ENCODE measurements around the gene AMN1. TPM values are rescaled to one million over a fixed set of nuclear protein-coding genes. Genes with fewer than 3 reads are reported as not detected.

AMN1 gene
- total RNA-seq, 1 experiment from 2014 or later, result 12.1 TPM

DNA sequence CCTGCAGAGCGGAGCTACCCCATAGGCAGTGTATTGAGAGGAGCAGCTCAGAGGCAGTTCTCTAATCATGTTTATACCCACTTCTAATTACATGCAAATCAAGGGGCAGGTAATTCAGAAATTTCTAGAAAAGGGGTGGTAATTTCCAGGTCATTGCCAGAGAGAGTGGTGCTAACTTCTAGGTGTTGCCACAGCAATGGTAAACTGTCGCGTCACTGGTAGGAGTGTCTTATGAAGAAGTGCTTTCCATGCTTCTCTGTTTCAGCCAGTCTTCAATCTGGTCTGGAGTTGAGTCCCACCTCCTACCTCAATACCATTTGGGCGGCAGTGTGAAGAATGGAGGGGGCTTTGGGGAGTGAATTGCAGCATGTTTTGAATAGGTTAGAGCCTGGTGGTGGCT, 8.5 kb upstream of the AMN1 start:
- ATAC-seq (no peak), DNase-seq (ENCODE audit: low spot score) (no peak)
- Mint-ChIP-seq H3K27ac (no peak overlapping the region), H3K4me1 (peaks cover 23% of the 10 kb centered on the region), H3K27me3 (ENCODE audit: low read depth) (0 out of 2 replicates have a peak, but pooled peaks cover 3% of the 10 kb centered on the region), H3K4me3 (no peak overlapping the region), H3K36me3 (no peaks in the 10 kb centered on the region), H3K9me3 (no peaks in the 10 kb centered on the region)
- ChIA-PET CTCF (interaction anchor here (0.6 kb wide), 1 partner anchor 1017 kb away, joined by 4 read pairs; no protein-coding TSS in a partner anchor), POLR2A (no interaction called here)
- no peak for TF ChIP-seq ZNF138 (CRISPR knock-in tag; conservative IDR thresholded peaks at IDR 0.05)
- TF ChIP-seq, protein P1, sequence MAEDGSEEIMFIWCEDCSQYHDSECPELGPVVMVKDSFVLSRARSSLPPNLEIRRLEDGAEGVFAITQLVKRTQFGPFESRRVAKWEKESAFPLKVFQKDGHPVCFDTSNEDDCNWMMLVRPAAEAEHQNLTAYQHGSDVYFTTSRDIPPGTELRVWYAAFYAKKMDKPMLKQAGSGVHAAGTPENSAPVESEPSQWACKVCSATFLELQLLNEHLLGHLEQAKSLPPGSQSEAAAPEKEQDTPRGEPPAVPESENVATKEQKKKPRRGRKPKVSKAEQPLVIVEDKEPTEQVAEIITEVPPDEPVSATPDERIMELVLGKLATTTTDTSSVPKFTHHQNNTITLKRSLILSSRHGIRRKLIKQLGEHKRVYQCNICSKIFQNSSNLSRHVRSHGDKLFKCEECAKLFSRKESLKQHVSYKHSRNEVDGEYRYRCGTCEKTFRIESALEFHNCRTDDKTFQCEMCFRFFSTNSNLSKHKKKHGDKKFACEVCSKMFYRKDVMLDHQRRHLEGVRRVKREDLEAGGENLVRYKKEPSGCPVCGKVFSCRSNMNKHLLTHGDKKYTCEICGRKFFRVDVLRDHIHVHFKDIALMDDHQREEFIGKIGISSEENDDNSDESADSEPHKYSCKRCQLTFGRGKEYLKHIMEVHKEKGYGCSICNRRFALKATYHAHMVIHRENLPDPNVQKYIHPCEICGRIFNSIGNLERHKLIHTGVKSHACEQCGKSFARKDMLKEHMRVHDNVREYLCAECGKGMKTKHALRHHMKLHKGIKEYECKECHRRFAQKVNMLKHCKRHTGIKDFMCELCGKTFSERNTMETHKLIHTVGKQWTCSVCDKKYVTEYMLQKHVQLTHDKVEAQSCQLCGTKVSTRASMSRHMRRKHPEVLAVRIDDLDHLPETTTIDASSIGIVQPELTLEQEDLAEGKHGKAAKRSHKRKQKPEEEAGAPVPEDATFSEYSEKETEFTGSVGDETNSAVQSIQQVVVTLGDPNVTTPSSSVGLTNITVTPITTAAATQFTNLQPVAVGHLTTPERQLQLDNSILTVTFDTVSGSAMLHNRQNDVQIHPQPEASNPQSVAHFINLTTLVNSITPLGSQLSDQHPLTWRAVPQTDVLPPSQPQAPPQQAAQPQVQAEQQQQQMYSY (CRISPR knock-in tag; IDR thresholded peaks at IDR 0.05), result no peak

DNA sequence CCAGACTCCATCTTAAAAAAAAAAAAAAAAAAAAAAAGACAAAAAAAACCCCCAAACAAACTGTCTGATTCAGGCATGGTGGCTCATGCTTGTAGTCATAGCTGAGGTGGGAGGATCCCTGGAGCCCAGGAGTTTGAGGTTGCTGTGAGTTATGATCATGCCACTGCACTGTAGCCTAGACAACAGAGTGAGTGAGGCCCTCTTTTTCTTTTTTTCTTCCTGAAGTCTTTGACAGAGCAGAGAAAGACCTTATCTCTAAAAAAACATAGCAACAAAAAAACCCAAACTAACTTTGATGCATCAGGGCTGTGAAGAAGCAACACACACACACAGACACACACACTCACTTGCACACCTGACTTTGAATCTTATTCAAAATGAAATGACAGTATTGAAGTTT, 7.7 kb upstream of the AMN1 start:
- H3K27ac Mint-ChIP-seq, result no peak overlapping the region
- H3K4me3 Mint-ChIP-seq, result no peak overlapping the region
- DNase-seq (ENCODE audit: low spot score), result no peak
- H3K36me3 Mint-ChIP-seq, result no peaks in the 10 kb centered on the region
- ATAC-seq, result no peak
- POLR2A ChIA-PET, result no interaction called here
- CTCF ChIA-PET, result interaction anchor here (0.6 kb wide), 1 partner anchor 1018 kb away, joined by 4 read pairs; no protein-coding TSS in a partner anchor
- H3K4me1 Mint-ChIP-seq, result peaks cover 31% of the 10 kb centered on the region
- H3K27me3 Mint-ChIP-seq (ENCODE audit: low read depth), result peaks cover 7% of the 10 kb centered on the region
- H3K9me3 Mint-ChIP-seq, result no peaks in the 10 kb centered on the region
- TF ChIP-seq GRHL2 (CRISPR knock-in tag; IDR thresholded peaks at IDR 0.05; ENCODE audit: insufficient replicate concordance, severe bottlenecking), result no peak
- no peak for TF ChIP-seq RELA (CRISPR knock-in tag; IDR thresholded peaks at IDR 0.05; ENCODE audit: borderline replicate concordance)
- no peak for TF ChIP-seq NR1H2 (CRISPR knock-in tag; IDR thresholded peaks at IDR 0.05)
- no peak for TF ChIP-seq TEAD4 (CRISPR knock-in tag; IDR thresholded peaks at IDR 0.05)
- no peak for TF ChIP-seq RORB (CRISPR knock-in tag; IDR thresholded peaks at IDR 0.05)
- TF ChIP-seq FOXP1 (CRISPR knock-in tag; IDR thresholded peaks at IDR 0.05; ENCODE audit: borderline replicate concordance), result no peak
- TF ChIP-seq TP53 (CRISPR knock-in tag; IDR thresholded peaks at IDR 0.05), result no peak
- no peak for TF ChIP-seq PRRX2 (CRISPR knock-in tag; IDR thresholded peaks at IDR 0.05)
- TF ChIP-seq SOX15 (CRISPR knock-in tag; IDR thresholded peaks at IDR 0.05), result no peak
- TF ChIP-seq, protein P2, sequence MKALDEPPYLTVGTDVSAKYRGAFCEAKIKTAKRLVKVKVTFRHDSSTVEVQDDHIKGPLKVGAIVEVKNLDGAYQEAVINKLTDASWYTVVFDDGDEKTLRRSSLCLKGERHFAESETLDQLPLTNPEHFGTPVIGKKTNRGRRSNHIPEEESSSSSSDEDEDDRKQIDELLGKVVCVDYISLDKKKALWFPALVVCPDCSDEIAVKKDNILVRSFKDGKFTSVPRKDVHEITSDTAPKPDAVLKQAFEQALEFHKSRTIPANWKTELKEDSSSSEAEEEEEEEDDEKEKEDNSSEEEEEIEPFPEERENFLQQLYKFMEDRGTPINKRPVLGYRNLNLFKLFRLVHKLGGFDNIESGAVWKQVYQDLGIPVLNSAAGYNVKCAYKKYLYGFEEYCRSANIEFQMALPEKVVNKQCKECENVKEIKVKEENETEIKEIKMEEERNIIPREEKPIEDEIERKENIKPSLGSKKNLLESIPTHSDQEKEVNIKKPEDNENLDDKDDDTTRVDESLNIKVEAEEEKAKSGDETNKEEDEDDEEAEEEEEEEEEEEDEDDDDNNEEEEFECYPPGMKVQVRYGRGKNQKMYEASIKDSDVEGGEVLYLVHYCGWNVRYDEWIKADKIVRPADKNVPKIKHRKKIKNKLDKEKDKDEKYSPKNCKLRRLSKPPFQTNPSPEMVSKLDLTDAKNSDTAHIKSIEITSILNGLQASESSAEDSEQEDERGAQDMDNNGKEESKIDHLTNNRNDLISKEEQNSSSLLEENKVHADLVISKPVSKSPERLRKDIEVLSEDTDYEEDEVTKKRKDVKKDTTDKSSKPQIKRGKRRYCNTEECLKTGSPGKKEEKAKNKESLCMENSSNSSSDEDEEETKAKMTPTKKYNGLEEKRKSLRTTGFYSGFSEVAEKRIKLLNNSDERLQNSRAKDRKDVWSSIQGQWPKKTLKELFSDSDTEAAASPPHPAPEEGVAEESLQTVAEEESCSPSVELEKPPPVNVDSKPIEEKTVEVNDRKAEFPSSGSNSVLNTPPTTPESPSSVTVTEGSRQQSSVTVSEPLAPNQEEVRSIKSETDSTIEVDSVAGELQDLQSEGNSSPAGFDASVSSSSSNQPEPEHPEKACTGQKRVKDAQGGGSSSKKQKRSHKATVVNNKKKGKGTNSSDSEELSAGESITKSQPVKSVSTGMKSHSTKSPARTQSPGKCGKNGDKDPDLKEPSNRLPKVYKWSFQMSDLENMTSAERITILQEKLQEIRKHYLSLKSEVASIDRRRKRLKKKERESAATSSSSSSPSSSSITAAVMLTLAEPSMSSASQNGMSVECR (CRISPR knock-in tag; IDR thresholded peaks at IDR 0.05; ENCODE audit: borderline replicate concordance), result no peak
- no peak for TF ChIP-seq ETV6 (CRISPR knock-in tag; IDR thresholded peaks at IDR 0.05)
- TF ChIP-seq, protein P3, sequence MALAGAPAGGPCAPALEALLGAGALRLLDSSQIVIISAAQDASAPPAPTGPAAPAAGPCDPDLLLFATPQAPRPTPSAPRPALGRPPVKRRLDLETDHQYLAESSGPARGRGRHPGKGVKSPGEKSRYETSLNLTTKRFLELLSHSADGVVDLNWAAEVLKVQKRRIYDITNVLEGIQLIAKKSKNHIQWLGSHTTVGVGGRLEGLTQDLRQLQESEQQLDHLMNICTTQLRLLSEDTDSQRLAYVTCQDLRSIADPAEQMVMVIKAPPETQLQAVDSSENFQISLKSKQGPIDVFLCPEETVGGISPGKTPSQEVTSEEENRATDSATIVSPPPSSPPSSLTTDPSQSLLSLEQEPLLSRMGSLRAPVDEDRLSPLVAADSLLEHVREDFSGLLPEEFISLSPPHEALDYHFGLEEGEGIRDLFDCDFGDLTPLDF (CRISPR knock-in tag; IDR thresholded peaks at IDR 0.05), result no peak
- no peak for TF ChIP-seq ZNF219 (CRISPR knock-in tag; IDR thresholded peaks at IDR 0.05; ENCODE audit: borderline replicate concordance)
- TF ChIP-seq, protein P4, sequence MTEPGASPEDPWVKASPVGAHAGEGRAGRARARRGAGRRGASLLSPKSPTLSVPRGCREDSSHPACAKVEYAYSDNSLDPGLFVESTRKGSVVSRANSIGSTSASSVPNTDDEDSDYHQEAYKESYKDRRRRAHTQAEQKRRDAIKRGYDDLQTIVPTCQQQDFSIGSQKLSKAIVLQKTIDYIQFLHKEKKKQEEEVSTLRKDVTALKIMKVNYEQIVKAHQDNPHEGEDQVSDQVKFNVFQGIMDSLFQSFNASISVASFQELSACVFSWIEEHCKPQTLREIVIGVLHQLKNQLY (CRISPR knock-in tag; IDR thresholded peaks at IDR 0.05), result no peak
- TF ChIP-seq, protein P5, sequence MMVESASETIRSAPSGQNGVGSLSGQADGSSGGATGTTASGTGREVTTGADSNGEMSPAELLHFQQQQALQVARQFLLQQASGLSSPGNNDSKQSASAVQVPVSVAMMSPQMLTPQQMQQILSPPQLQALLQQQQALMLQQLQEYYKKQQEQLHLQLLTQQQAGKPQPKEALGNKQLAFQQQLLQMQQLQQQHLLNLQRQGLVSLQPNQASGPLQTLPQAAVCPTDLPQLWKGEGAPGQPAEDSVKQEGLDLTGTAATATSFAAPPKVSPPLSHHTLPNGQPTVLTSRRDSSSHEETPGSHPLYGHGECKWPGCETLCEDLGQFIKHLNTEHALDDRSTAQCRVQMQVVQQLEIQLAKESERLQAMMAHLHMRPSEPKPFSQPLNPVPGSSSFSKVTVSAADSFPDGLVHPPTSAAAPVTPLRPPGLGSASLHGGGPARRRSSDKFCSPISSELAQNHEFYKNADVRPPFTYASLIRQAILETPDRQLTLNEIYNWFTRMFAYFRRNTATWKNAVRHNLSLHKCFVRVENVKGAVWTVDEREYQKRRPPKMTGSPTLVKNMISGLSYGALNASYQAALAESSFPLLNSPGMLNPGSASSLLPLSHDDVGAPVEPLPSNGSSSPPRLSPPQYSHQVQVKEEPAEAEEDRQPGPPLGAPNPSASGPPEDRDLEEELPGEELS (CRISPR knock-in tag; IDR thresholded peaks at IDR 0.05), result no peak
- TF ChIP-seq, protein P6, sequence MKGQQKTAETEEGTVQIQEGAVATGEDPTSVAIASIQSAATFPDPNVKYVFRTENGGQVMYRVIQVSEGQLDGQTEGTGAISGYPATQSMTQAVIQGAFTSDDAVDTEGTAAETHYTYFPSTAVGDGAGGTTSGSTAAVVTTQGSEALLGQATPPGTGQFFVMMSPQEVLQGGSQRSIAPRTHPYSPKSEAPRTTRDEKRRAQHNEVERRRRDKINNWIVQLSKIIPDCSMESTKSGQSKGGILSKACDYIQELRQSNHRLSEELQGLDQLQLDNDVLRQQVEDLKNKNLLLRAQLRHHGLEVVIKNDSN (CRISPR knock-in tag; IDR thresholded peaks at IDR 0.05), result no peak
- no peak for TF ChIP-seq CREM (CRISPR knock-in tag; IDR thresholded peaks at IDR 0.05)
- TF ChIP-seq, protein P7, sequence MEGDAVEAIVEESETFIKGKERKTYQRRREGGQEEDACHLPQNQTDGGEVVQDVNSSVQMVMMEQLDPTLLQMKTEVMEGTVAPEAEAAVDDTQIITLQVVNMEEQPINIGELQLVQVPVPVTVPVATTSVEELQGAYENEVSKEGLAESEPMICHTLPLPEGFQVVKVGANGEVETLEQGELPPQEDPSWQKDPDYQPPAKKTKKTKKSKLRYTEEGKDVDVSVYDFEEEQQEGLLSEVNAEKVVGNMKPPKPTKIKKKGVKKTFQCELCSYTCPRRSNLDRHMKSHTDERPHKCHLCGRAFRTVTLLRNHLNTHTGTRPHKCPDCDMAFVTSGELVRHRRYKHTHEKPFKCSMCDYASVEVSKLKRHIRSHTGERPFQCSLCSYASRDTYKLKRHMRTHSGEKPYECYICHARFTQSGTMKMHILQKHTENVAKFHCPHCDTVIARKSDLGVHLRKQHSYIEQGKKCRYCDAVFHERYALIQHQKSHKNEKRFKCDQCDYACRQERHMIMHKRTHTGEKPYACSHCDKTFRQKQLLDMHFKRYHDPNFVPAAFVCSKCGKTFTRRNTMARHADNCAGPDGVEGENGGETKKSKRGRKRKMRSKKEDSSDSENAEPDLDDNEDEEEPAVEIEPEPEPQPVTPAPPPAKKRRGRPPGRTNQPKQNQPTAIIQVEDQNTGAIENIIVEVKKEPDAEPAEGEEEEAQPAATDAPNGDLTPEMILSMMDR (IDR thresholded peaks at IDR 0.05), result no peak
- TF ChIP-seq CBFB (CRISPR knock-in tag; IDR thresholded peaks at IDR 0.05; ENCODE audit: low read depth), result no peak
